HG02678 (cell line): ENCODE measurements around the gene KRT38.
"Not testable (repeated sequence)": the region's sequence is repeated elsewhere in the genome, so short reads cannot be mapped to it uniquely, and the experiment has no call there.

ENCODE experiments used
- ATAC-seq: cut with Tn5 transposase; IDR thresholded peaks from one replicate; pipeline ENCODE4 v1.9.1; 2021; ENCODE audit warnings: mild to moderate bottlenecking, moderate library complexity; ENCODE audit not compliant: unreplicated experiment

Gene KRT38

DNA sequence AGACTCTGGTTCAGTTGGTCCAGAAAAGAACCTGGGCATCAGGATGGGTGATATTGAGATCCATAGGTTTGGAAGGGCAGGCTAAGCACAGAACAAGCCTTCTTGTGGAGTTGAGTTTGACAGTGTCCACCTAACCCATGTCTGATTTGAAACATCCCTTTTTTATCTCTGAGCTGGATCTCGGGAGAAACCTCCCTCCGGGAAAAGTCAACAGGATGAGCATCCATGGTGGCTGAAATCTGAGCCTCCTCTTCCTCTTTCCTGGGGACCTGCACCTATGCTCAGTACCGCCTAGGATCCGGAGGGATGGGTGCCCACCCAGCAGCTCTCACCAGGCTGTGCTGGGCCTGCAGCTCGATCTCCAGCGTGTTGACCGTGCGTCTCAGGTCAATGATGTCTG, 23.0 kb upstream of the KRT38 start:
- ATAC-seq = no peak

DNA sequence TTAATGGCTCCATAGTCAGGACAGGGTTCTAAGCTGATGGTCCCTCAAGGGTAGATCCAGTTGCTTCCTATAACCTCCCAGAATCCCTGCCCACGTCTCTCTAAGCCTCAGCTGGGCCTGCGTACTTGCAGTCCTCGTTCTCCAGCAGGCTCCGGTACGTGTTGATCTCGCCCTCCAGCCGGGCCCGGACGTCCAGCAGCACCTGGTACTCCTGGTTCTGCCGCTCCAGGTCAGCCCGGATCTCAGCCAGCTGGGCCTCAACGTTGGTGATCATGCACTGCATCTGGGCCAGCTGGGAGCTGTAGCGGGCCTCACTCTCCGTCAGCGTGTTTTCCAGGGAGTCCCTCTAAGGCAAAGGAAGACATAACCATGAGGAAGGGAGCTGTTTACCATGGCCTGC, 21.9 kb upstream of the KRT38 start:
- ATAC-seq = no peak

DNA sequence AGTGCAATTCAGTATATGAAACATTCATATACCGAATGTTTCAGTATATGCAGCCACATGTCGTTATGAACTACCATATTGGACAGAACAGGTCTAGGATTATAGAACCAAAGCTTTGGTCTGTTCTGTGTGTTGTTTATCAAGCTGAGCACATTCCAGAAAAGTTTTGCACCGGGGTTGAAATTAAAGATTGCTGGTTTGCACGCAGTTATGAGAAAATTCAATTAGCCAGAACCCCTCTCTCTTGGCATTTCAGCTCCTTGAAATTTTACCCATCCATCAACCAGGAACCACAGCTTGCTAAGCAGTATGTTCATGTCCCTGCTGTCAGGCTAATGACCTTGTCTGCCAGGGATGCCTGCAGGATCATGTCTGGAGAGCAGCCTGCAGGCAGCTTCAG, 16.9 kb upstream of the KRT38 start:
- no peak for ATAC-seq

DNA sequence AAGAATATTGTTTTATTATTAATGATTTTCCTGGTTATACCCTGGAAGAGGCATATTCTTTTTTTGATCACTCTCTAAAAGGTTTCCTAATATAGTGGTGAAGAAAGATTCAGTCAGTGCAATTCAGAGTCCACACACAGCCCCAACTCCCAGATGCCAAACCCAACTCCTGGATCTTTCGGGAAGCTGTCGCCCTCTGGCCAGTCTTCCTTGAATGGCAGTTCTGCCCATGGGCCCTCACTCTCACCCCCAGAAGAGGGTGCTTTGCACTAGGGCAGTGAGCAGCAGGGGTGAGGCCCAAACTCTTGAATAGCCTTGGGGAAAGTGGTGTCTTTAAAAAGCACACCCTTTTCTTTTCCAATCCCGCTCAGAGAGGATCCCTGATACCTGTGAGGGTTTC, 15.4 kb upstream of the KRT38 start:
- ATAC-seq = no peak

DNA sequence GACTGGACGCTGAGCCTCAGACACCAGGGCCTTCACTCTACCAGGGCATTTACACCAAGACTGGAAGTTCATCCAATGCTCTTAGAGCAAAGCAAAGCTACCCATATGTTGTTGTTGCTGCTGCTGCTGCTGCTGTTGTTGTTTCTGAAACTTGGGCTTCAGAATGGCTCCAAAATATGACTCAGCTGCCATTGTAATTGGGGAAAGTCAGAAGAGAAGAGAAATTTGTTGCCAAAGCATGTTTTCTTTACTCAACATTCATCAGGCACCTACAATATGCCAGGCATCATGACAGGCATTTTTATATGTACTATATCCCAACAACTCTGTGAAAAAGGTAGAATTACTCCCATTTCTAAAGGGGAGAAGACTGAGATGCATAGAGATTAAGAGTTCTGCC, 14.5 kb upstream of the KRT38 start:
- no peak for ATAC-seq

DNA sequence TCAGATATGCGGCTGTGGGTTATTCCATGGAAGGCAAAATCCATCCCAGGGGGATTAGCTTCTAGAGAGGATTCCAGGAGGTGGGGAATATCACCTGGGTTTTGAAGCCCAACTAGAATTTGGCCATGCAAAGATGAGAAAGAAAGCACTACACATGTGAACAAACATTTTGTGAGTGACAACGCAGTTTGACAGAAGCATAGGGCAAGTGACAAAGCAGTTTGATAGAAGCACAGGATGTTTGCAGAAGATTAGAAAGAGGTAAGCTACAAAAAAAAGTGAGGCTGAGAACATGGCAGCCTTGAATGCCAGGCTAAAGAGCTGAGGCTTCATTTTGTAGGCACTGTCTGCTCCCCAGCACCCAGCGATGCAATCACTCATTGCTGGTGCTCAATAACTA, 12.3 kb upstream of the KRT38 start:
- ATAC-seq = no peak

DNA sequence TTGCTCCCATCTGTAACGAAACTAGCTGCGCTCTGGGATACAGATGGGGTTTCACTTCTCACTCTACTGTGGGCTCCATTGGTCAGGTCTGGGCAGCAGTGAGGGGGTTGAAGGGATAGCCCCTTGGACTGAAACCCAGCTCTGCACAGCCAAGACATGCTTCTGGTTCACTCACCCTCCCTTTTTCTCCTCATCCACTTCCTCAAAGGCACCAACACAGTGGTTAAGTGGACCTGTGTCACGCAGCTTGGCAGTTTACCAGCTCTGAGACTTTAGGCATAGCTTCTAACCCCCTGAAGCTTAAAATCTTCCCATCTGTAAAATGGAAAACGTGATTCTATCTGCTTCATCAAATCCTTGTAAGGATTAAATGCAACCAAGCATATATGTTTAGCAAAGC, 11.5 kb upstream of the KRT38 start:
- no peak for ATAC-seq

DNA sequence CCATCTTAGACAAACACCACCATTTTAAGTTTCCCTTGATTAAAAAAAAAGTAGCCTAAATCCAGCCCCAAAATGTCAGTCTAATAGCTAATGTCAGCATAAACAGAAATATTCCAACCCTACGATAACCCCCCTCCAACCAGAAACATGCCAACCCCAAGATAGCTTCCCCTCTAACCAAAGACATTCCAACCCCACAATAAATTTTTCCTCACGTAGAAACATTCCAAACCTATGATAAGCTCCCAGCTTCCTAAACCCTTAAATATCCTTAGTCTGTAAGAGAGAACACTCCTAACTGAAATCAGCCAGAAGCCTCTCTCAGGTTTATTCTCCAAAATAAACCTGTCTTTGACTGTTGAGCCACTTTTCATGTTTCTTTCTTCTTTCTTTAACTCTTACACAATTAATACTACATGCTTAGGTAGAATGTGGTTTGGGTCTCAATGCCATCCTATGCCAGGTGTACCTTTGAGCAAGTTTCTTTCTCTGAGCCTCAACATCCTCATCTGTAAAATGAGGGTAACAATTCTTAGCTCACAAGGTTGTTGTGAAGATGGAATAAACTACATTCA, 10.5 kb upstream of the KRT38 start:
- no peak for ATAC-seq

DNA sequence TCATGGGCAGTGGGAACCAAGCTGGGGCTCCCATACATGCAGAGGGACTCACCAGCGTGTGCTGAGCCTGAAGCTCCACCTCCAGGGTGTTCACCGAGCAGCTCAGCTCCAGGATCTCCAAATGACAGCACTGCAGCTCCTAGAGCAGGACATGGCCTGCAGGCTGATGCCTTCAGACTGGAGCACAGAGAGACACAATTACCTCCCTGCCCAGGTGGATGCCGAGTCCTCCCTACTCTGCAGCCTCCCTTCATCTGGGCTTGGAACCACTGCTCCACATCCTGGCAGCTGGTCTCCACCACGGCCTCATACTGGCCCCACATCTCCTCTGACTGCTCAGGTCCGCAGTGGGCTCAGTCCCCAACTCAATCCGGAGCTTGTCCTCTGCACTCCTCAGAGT, 8.2 kb upstream of the KRT38 start:
- no peak for ATAC-seq

DNA sequence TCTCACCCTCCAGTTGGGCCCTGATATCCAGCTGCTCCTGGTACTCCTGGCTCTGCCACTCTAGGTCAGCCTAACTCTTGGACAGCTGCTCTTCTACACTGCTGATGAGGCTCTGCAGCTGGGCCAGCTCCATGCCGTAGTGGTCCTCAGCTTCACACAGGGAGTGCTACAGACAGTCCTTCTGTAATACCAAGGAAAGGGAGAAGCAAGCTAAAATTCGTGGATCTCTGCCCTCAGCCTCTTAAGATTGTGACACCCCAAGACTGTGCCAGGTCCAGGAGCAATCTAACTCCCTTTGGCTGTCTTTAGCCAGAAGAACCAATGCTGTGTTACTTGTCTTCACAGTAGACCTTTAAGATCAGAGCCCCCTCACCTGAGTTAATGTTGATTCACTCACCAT, 7.7 kb upstream of the KRT38 start:
- no peak for ATAC-seq

DNA sequence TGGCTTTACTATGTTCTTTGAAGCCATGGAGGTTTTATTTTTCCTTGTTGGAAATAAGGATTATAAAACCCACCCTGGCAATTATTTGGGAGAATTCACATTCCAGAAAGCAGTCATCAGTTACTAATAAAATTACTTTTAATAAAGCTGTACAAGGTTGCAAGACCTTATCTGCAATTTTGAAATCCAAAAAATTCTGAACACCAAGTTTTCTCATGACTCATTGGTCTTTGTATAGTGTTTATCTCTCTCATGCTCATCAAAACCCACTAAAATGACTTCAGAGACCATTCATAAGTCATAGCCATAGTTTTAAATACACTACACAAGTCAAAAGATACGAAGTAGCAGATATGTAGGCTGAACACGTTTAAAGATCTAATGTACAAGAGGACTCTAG, 6.0 kb upstream of the KRT38 start:
- no peak for ATAC-seq

DNA sequence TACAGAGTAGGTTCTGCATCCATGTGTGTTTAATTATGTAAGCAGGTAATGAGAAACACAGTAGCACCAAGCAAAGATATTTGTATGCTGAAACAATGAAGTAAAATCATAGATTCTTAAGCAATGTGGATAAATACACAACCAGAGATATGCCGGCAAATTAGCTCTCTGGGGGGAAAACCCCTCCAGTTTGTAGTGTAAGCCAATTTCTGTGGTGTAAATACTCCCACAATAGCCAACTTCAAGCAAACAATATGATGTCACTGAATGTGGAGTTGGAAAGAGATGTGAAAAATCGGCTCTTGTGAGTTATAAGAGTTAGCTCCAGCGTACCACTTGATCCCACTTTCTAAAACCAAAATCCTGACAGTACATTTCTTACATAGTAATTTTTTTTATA, 3.9 kb upstream of the KRT38 start:
- no peak for ATAC-seq

DNA sequence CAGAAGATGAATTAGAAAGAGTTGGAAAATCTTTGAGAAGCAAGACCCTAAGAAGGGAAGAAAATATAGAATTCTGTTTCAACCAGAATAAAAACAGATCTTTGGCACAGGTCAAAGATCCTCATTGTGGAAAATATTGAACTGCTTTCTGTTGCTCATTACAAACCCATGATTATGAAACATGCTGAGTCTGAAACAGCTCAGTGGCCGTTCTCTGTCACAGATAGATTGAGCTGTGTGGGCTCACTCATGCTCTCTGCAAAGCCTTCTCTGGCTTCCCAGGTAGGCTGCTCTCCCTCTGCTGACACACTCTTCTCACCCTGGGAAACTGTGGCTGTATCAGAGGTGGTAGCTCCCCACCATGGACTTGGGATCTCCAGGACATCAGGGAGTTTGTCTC, 3.4 kb upstream of the KRT38 start:
- no peak for ATAC-seq

DNA sequence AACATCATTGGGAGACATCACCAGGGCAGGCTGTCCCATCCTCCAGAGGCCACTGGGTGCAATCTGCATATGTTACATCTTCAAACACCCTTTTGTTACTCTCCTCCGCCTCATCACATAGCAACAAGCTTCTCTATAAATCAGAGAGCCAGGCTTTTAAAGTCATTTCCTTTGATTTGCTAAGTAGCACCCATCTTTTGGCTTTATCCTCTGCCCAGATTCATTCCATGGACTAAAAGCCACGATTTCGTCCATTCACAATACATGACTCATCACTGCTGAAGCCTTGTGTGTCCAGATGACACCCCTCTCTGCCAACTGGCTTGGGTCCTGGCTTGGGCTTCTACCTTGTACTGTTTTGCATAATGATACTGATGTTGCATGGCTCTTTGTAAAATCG, 2.0 kb upstream of the KRT38 start:
- ATAC-seq = no peak

DNA sequence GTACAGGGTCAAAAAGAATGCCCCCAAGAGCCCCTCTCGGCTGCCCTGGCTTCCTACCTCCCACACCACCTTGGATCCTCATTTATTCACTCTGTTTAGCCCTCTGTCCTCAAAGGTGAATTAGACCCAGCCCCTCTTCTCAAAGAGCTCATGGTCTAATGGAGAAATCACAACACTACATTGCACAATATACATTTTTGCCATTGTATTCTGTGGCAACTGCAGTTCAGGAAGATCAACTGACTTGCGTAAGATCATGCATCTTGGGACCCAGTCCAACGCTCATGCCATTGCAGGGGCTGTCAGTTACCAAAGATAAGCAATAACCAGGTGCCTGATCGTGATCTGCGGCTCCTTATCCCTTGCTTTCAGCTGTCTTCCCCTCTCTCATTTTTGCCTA, 1.4 kb downstream of the KRT38 start:
- ATAC-seq = no peak

DNA sequence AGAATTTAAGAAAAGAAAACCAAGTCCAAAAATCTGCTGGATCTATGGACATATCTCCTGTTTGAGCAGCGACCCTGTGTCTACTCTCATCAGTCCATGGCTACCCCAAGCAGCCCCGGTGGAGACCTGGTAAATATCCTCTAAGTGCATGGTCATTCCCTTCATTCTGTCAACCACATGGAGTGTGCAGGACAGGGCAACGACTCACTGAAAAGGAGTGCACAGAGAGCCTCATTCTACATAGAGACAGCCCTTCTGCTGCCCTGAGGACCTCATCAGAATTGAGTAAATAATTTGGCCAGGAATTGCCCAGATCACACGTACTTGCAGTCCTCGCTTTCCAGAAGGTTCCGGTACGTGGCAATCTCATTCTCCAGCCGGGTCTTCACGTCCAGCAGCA, 3.0 kb downstream of the KRT38 start:
- ATAC-seq = no peak

DNA sequence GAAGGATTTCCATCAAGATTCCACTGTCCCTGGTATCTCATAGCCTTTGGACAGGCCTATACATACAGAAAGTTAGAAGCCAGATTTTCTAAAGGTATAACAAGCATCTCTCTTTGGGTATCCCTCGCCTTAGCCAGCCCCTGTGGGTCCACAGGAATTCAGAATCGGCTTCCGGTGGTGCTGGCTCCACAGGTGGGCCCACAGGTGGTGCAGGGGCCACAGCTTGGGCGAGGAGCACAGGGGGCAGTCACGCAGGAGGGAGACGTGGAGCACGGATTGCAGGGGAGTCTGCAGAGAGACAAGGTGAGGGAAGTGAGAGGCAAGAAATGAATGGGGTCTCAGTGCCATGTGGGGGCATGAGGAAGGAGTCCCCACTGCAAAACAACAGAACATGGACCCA, 3.5 kb downstream of the KRT38 start:
- no peak for ATAC-seq

DNA sequence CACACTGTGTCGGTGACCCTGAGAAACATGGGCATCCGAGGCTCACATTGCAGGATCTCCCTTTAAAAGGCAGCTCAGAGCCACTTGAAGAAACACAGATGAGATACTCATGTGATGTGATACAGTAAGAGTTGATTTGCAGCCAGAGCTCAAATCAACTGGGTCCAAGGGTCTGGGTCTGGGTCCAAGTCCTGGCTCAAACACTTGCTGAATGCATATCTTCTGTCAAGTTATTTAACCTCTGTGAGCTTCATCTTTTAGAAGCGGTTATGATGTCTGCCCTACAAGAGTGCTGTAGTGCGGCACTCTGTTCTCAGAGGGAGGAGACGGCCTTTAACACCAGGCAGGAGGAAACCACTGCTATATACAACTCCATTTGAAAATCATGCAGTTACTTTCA, 6.4 kb downstream of the KRT38 start:
- ATAC-seq = no peak

DNA sequence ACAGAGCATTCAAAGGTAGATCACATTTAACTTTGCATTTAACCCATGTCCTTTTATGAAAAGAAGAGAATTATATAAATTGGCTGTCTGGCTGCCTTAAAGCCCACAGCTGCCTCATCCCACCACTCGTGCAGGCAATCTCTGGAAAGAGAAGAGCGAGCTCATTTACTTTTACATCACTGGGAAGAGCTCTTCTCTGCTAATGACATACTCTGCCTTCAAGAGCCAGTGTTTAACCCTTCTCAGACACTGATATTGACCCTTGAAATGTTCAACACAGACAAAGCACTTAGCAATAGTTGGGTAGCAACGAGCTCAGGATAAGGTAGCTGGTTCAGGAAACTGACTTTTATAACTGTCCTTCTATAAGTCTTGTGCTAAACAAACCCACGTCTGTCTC, 6.8 kb downstream of the KRT38 start:
- ATAC-seq = no peak

DNA sequence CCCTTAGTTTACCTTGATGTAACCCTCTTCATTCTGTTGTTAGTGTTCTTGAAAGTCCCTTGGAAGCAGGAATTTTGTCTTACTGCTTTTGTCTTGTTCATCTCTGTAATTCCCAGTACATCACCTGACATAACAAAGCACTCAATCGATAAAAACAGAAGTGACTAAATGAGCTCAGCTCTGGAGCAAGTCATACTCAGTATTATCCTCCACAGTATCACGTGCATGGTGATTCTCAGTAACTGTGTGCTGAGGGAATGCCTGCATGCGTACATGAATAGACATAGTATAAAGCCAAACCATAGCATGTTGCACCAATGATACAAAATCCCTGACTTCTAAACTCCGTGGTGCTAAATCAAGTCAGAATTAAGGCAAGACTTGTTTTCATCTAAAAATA, 7.2 kb downstream of the KRT38 start:
- ATAC-seq = no peak

DNA sequence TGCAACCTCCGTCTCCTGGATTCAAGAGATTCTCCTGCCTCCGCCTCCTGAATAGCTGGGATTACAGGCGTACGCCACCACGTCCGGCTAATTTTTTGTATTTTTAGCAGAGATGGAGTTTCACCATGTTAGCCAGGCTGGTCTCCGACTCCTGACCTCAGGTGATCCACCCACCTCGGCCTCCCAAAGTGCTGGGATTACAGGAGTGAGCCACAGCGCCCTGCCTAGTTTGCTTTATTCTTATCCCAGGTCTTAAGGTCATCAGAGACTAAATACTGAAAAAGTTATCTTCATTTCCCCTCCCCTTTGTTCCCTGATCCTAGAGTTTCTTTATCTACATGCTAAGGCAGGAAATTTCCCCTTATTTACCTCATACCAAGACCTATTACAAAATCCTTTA, 10.4 kb downstream of the KRT38 start:
- not testable (repeated sequence) for ATAC-seq

DNA sequence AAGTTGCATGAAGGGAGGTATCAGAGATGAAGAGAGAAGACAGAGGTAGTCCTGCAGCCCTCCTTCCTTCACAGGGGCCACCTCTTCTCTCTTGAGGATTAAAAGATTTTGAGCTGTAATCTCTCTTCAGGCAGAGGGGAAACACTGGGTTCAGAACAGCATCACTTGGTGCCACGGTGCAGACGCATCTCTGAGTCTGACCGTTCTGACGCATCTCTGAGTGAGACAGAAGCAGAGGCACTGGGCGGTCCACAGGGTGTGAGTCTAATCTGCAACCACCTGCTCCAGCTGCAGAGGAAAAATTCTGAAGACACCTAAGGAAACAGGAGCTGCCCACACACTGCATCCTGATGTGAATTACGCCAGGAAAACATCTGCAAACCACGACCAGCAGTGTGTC, 11.1 kb downstream of the KRT38 start:
- ATAC-seq = no peak

DNA sequence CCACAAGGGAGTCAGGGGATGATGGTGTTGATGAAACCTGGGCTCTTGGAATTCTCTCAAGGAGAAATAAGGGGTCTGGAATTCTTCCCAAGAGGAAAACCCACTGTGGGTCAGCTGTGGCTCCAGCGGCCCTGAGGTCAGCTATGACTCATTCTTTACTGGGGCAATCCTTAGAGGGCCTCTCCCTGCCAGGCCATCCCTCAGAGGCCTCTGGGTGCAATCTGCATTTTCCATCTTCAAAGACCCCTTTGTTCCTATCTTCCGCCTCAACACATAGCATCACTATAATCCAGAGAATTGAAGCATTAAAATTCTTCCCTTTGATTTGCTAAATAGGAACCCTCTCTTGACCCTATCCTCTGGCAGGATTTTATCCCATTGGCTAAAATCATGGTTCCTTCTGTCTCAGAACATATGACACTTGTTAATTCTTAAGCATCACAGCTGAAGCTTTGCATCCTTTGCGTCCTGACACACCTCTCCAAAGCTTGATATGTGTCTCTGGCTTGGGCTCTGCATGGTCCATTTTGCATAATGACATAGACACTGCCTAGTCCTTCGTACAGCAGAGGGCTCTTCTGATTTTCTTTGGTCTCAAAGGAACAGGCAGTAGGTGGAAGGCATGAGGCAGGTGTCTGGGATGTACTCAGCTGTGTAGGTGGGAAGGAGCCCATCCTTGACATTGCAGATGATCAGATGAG, 12.0 kb downstream of the KRT38 start:
- no peak for ATAC-seq
